ENCODE data around the gene AMDHD1. TPM values are rescaled to one million over a fixed set of nuclear protein-coding genes. Genes with fewer than 3 reads are reported as not detected.
"Not testable (repeated sequence)": the region's sequence is repeated elsewhere in the genome, so short reads cannot be mapped to it uniquely, and the experiment has no call there.

The AMDHD1 gene
- polyA plus RNA-seq, 1 donor (not counting 4 experiments of a cell fraction or from before 2014, with no cell fraction given): 0.68 TPM

DNA sequence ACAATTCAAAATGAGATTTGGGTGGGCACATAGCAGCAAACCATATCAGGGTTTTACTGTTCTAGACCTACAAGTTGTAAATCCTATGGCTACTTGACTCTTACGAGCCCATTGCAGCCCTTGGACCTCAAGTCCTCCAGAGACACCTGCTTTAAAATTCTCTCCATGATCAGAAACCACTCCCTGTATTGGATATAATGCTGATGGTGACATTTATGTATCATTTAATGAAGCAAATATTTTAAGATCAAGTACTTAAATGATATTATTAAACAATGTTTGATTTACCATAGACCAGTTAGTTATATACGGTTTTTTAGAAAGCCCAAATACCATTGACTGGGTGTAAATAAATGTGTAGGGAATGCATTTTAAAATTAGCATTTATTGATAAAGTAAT lies 24.2 kb downstream of the AMDHD1 start:
- TF ChIP-seq EZH2 (IDR thresholded peaks at IDR 0.05; ENCODE audit: low read length): no peak
- no peak for TF ChIP-seq CTCF (optimal IDR thresholded peaks at IDR 0.05 in 1 of 3, IDR thresholded peaks at IDR 0.05 in 1 of 3, conservative IDR thresholded peaks at IDR 0.05 in 1 of 3; ENCODE audit: extremely low read depth in 1 of 3, insufficient read depth in 2 of 3, low read length in 3 of 3)
- no peaks in the 10 kb centered on the region for H3K9me1 ChIP-seq (ENCODE audit: control insufficient read depth, extremely low read depth, insufficient read depth, low read length)
- no peaks in the 10 kb centered on the region for H4K20me1 ChIP-seq (ENCODE audit: control insufficient read depth, extremely low read depth, insufficient read depth, low read length)
- no peak overlapping the region for H3K9ac ChIP-seq (ENCODE audit: control insufficient read depth, extremely low read depth, insufficient read depth, low read length)
- no peak overlapping the region for H3K27ac ChIP-seq (ENCODE audit: control insufficient read depth, insufficient read depth, low read length)
- H3K4me1 ChIP-seq (ENCODE audit: control insufficient read depth, extremely low read depth, insufficient read depth, low read length): peaks cover 4% of the 10 kb centered on the region
- H3K27me3 ChIP-seq (ENCODE audit: control insufficient read depth, extremely low read depth, insufficient read depth, low read length): no peaks in the 10 kb centered on the region
- H2AFZ ChIP-seq (ENCODE audit: control insufficient read depth, low read length): no peak overlapping the region
- no peaks in the 10 kb centered on the region for H3K36me3 ChIP-seq (ENCODE audit: control insufficient read depth in 2 of 2, extremely low read depth in 1 of 2, insufficient read depth in 2 of 2, low read length in 2 of 2)
- FAIRE-seq (no peak), DNase-seq (ENCODE audit: low read depth, low spot score) (no peak)
- H3K9me3 ChIP-seq (ENCODE audit: control insufficient read depth, low read depth, low read length): no peaks in the 10 kb centered on the region
- dilution Hi-C loops (cut with MboI; ENCODE audit: extremely low pct_ligation_motif_present, low sequenced_read_pairs): no loop called here
- H3K4me2 ChIP-seq (ENCODE audit: control insufficient read depth, extremely low read depth, insufficient read depth, low read depth, low read length): no peak overlapping the region
- no peaks in the 10 kb centered on the region for H3K79me2 ChIP-seq (ENCODE audit: control insufficient read depth, insufficient read depth, low read length)
- no peak overlapping the region for H3K4me3 ChIP-seq (ENCODE audit: control insufficient read depth in 2 of 3, extremely low read depth in 1 of 3, insufficient read depth in 2 of 3, low read depth in 1 of 3, low read length in 3 of 3)

- FAIRE-seq; dilution Hi-C loops (cut with MboI; ENCODE audit: extremely low pct_ligation_motif_present, low sequenced_read_pairs); H3K4me2 ChIP-seq (ENCODE audit: control insufficient read depth, extremely low read depth, insufficient read depth, low read depth, low read length); H3K36me3 ChIP-seq (ENCODE audit: control insufficient read depth in 2 of 2, extremely low read depth in 1 of 2, insufficient read depth in 2 of 2, low read length in 2 of 2); H3K27ac ChIP-seq (ENCODE audit: control insufficient read depth, insufficient read depth, low read length); H4K20me1 ChIP-seq (ENCODE audit: control insufficient read depth, extremely low read depth, insufficient read depth, low read length); H3K9me1 ChIP-seq (ENCODE audit: control insufficient read depth, extremely low read depth, insufficient read depth, low read length); H3K4me3 ChIP-seq (ENCODE audit: control insufficient read depth in 2 of 3, extremely low read depth in 1 of 3, insufficient read depth in 2 of 3, low read depth in 1 of 3, low read length in 3 of 3); H3K79me2 ChIP-seq (ENCODE audit: control insufficient read depth, insufficient read depth, low read length); H3K9me3 ChIP-seq (ENCODE audit: control insufficient read depth, low read depth, low read length); H3K4me1 ChIP-seq (ENCODE audit: control insufficient read depth, extremely low read depth, insufficient read depth, low read length); DNase-seq (ENCODE audit: low read depth, low spot score); H2AFZ ChIP-seq (ENCODE audit: control insufficient read depth, low read length); H3K9ac ChIP-seq (ENCODE audit: control insufficient read depth, extremely low read depth, insufficient read depth, low read length); H3K27me3 ChIP-seq (ENCODE audit: control insufficient read depth, extremely low read depth, insufficient read depth, low read length): not testable (repeated sequence)
These were observed 26.0 kb downstream of the AMDHD1 start for GRCh38 chr12:95969116-95969515.

DNA sequence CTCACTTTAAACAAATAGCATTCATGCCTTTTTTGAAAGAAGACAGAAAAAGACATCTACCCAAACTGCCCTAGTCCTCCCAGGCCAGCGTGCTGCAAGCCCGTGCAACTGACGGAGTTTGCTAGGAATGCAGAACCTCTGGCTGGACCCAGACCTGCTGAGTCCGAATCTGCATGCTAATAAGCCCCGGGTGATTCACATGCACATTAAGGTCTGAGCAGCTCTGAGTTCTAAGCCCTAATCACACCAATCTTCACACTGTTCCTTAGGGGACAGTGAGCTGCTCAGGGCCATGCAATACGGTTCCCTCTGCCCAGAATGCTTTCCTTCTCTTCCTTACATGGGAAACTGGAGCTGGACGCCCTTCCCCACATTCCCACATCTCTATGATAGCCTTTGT lies 27.8 kb downstream of the AMDHD1 start:
- H3K4me3 ChIP-seq (ENCODE audit: control insufficient read depth in 2 of 3, extremely low read depth in 1 of 3, insufficient read depth in 2 of 3, low read depth in 1 of 3, low read length in 3 of 3): no peak overlapping the region
- no peak for DNase-seq (ENCODE audit: low read depth, low spot score)
- no peaks in the 10 kb centered on the region for H3K9me1 ChIP-seq (ENCODE audit: control insufficient read depth, extremely low read depth, insufficient read depth, low read length)
- no peak for FAIRE-seq
- no peaks in the 10 kb centered on the region for H3K9me3 ChIP-seq (ENCODE audit: control insufficient read depth, low read depth, low read length)
- no peaks in the 10 kb centered on the region for H3K36me3 ChIP-seq (ENCODE audit: control insufficient read depth in 2 of 2, extremely low read depth in 1 of 2, insufficient read depth in 2 of 2, low read length in 2 of 2)
- no peaks in the 10 kb centered on the region for H3K27me3 ChIP-seq (ENCODE audit: control insufficient read depth, extremely low read depth, insufficient read depth, low read length)
- no peak overlapping the region for H3K4me2 ChIP-seq (ENCODE audit: control insufficient read depth, extremely low read depth, insufficient read depth, low read depth, low read length)
- TF ChIP-seq CTCF (optimal IDR thresholded peaks at IDR 0.05 in 1 of 3, IDR thresholded peaks at IDR 0.05 in 1 of 3, conservative IDR thresholded peaks at IDR 0.05 in 1 of 3; ENCODE audit: extremely low read depth in 1 of 3, insufficient read depth in 2 of 3, low read length in 3 of 3) (no peak), EZH2 (IDR thresholded peaks at IDR 0.05; ENCODE audit: low read length) (no peak)
- H3K4me1 ChIP-seq (ENCODE audit: control insufficient read depth, extremely low read depth, insufficient read depth, low read length): peaks cover 4% of the 10 kb centered on the region
- H4K20me1 ChIP-seq (ENCODE audit: control insufficient read depth, extremely low read depth, insufficient read depth, low read length): no peaks in the 10 kb centered on the region
- H3K9ac ChIP-seq (ENCODE audit: control insufficient read depth, extremely low read depth, insufficient read depth, low read length): no peak overlapping the region
- H2AFZ ChIP-seq (ENCODE audit: control insufficient read depth, low read length): no peak overlapping the region
- dilution Hi-C loops (cut with MboI; ENCODE audit: extremely low pct_ligation_motif_present, low sequenced_read_pairs): no loop called here
- no peak overlapping the region for H3K27ac ChIP-seq (ENCODE audit: control insufficient read depth, insufficient read depth, low read length)
- H3K79me2 ChIP-seq (ENCODE audit: control insufficient read depth, insufficient read depth, low read length): no peaks in the 10 kb centered on the region

Measured in keratinocyte (primary cell).